ENCODE data around the gene ATG3.

DNA sequence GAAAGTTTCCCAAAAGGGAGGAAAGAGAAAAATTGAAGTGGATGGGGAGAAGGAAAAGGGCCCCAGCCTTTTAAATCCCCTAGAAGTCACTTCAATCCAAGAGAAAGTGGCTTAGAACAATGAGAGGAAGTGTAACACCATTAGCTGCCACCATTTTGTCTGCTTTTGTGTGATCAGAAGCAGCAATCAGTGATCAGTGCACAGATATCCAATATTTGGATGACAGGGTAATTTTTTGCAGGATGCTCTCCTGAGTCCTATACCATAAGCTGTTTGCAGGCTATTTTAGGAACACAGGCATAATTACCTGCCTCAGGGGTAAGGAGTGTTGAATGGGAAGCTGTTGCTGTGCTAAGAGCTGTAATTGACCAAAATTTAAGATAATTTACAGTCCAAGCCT lies 31.5 kb upstream of the ATG3 start:
- TF ChIP-seq, protein P1, sequence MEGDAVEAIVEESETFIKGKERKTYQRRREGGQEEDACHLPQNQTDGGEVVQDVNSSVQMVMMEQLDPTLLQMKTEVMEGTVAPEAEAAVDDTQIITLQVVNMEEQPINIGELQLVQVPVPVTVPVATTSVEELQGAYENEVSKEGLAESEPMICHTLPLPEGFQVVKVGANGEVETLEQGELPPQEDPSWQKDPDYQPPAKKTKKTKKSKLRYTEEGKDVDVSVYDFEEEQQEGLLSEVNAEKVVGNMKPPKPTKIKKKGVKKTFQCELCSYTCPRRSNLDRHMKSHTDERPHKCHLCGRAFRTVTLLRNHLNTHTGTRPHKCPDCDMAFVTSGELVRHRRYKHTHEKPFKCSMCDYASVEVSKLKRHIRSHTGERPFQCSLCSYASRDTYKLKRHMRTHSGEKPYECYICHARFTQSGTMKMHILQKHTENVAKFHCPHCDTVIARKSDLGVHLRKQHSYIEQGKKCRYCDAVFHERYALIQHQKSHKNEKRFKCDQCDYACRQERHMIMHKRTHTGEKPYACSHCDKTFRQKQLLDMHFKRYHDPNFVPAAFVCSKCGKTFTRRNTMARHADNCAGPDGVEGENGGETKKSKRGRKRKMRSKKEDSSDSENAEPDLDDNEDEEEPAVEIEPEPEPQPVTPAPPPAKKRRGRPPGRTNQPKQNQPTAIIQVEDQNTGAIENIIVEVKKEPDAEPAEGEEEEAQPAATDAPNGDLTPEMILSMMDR (IDR thresholded peaks at IDR 0.05; ENCODE audit: low read depth, low read length, missing input control) = no peak
- TF ChIP-seq NR2F2 (IDR thresholded peaks at IDR 0.05) = no peak
- no peak for TF ChIP-seq GABPA (IDR thresholded peaks at IDR 0.05 in 1 of 2, conservative IDR thresholded peaks at IDR 0.05 in 1 of 2)
- no peak for TF ChIP-seq YY1 (IDR thresholded peaks at IDR 0.05)
- no peak for TF ChIP-seq REST (IDR thresholded peaks at IDR 0.05)
- no peak for TF ChIP-seq JUND (IDR thresholded peaks at IDR 0.05)
- TF ChIP-seq SP1 (IDR thresholded peaks at IDR 0.05) = no peak
- TF ChIP-seq TAF1 (conservative IDR thresholded peaks at IDR 0.05) = no peak
- TF ChIP-seq, protein P2, sequence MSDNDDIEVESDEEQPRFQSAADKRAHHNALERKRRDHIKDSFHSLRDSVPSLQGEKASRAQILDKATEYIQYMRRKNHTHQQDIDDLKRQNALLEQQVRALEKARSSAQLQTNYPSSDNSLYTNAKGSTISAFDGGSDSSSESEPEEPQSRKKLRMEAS (IDR thresholded peaks at IDR 0.05) = no peak
- no peak for TF ChIP-seq RAD21 (IDR thresholded peaks at IDR 0.05)
- TF ChIP-seq EGR1 (IDR thresholded peaks at IDR 0.05; ENCODE audit: low read depth in 2 of 2) = no peak
- TF ChIP-seq ZBTB33 (IDR thresholded peaks at IDR 0.05) = no peak
- TF ChIP-seq FOXA1 (IDR thresholded peaks at IDR 0.05) = no peak

Measured in liver (tissue), 3 donors.